Mesenteric fat pad (tissue), 1 donor: ENCODE measurements around the gene IFT122. TPM values are rescaled to one million over a fixed set of nuclear protein-coding genes. Genes with fewer than 3 reads are reported as not detected.

Experiments
- DNase-seq: peaks from one replicate; pipeline ENCODE4 v3.0.0-alpha.2; 2020; ENCODE audit warnings: low spot score
- total RNA-seq: library from RNA; stranded (reverse); fragmentation: NEBNext Ultra II Directional; extraction: Animal tissue kit (Norgen Biotek cat#: 25700); gene quantifications from one replicate; pipeline ENCODE4 v1.2.1, GENCODE V29; 2021
- donor health status: DM: yes; HTN: yes; CAD: no.

Gene IFT122
- total RNA-seq, 1 donor from 2014 or later, result 30.5 TPM

- no peak for DNase-seq
Measured at GRCh38 chr3:129567939-129568338, 127.9 kb downstream of the IFT122 start.

GRCh38 chr3:129569856-129570255 is 129.8 kb downstream of the IFT122 start:
- DNase-seq, result no peak

Other genes starting within 250 kb of the IFT122 start
- 183 TPM for gene COPG1, start 190.6 kb upstream of the IFT122 start, total RNA-seq
- 38.5 TPM for gene HMCES, start 161.4 kb upstream of the IFT122 start, total RNA-seq
- 1.1 TPM for gene EFCAB12, start 11.6 kb upstream of the IFT122 start, total RNA-seq
- 37.1 TPM for gene MBD4, start 276 bp upstream of the IFT122 start, total RNA-seq
- gene RHO, start 88.4 kb downstream of the IFT122 start, total RNA-seq, result not detected
- not detected for gene H1-8, start 103.0 kb downstream of the IFT122 start, total RNA-seq
- gene PLXND1, start 166.5 kb downstream of the IFT122 start, total RNA-seq, result 265 TPM